Right atrium auricular region (tissue), 2 donors: Measurements from ENCODE around the gene LRFN2. TPM values are rescaled to one million over a fixed set of nuclear protein-coding genes. Genes with fewer than 3 reads are reported as not detected.

Experiments used
- DNase-seq: peaks from one replicate; pipeline ENCODE4 v3.0.0-alpha.2; 2019; ENCODE audit warnings: low spot score
- H3K27ac ChIP-seq, 2 donors: fragments of 200-600 bp; sonication (generic); 1 replicate in 1 of 2; 2 replicates in 1 of 2; pipeline ENCODE4 v1.5.1; 2016 to 2019
- H3K27me3 ChIP-seq, 2 donors: fragments of 200-600 bp; sonication (generic); one replicate each; pipeline versions ENCODE4 v1.5.1 to v1.6.0; 2017 to 2019
- H3K36me3 ChIP-seq: fragments of 200-600 bp; sonication (generic); one replicate; pipeline ENCODE4 v1.5.1; 2016
- H3K4me1 ChIP-seq, 2 donors: fragments of 200-600 bp; sonication (generic); one replicate each; pipeline versions ENCODE4 v1.5.1 to v1.6.0; 2017 to 2019
- H3K4me3 ChIP-seq, 2 donors: fragments of 200-600 bp; sonication (generic); 1 replicate in 1 of 2; 2 replicates in 1 of 2; pipeline ENCODE4 v1.5.1; 2017 to 2019; ENCODE audit warnings: mild to moderate bottlenecking in 1 of 2, moderate library complexity in 1 of 2
- H3K9me3 ChIP-seq, 2 donors: fragments of 200-600 bp; sonication (generic); one replicate each; pipeline ENCODE4 v1.5.1; 2019
- CTCF ChIP-seq, 2 donors: fragments of 200-600 bp; sonication (generic); IDR thresholded peaks; one replicate each; pipeline ENCODE4 v1.5.1; 2019; ENCODE audit warnings: antibody characterized with exemption in 2 of 2
- total RNA-seq, 2 donors: library from RNA; depleted of rRNA; stranded (reverse); fragments of >200 nt; gene quantifications; one replicate each; pipeline ENCODE4 v1.1.0, GENCODE V29; 2016

Gene LRFN2
- total RNA-seq, 2 donors from 2014 or later: not detected

- Histone ChIP-seq H3K27me3 (no peaks in the 10 kb centered on the region), H3K4me1 (no peaks in the 10 kb centered on the region), H3K4me3 (no peak overlapping the region), H3K27ac (no peak overlapping the region), H3K36me3 (no peaks in the 10 kb centered on the region), H3K9me3 (no peaks in the 10 kb centered on the region)
- no peak for DNase-seq
- TF ChIP-seq CTCF (IDR thresholded peaks at IDR 0.05): no peak
These were observed 78.1 kb downstream of the LRFN2 start for GRCh38 chr6:40509086-40509485.

- no peak for TF ChIP-seq CTCF (IDR thresholded peaks at IDR 0.05)
- Histone ChIP-seq H3K4me3 (no peak overlapping the region), H3K27me3 (no peaks in the 10 kb centered on the region), H3K36me3 (no peaks in the 10 kb centered on the region), H3K27ac (no peak overlapping the region), H3K4me1 (no peaks in the 10 kb centered on the region), H3K9me3 (no peaks in the 10 kb centered on the region)
- no peak for DNase-seq
These were observed 80.2 kb downstream of the LRFN2 start for GRCh38 chr6:40506954-40507353.

GRCh38 chr6:40505191-40505810, 81.9 kb downstream of the LRFN2 start:
- no peak overlapping the region for H3K4me3 ChIP-seq
- no peaks in the 10 kb centered on the region for H3K27me3 ChIP-seq
- no peak overlapping the region for H3K27ac ChIP-seq
- no peaks in the 10 kb centered on the region for H3K9me3 ChIP-seq
- TF ChIP-seq CTCF (IDR thresholded peaks at IDR 0.05): no peak
- DNase-seq: no peak
- no peaks in the 10 kb centered on the region for H3K36me3 ChIP-seq
- no peaks in the 10 kb centered on the region for H3K4me1 ChIP-seq

GRCh38 chr6:40504274-40504673, 82.9 kb downstream of the LRFN2 start:
- Histone ChIP-seq H3K4me3 (no peak overlapping the region), H3K4me1 (no peaks in the 10 kb centered on the region), H3K27ac (no peak overlapping the region), H3K36me3 (no peaks in the 10 kb centered on the region), H3K9me3 (no peaks in the 10 kb centered on the region), H3K27me3 (no peaks in the 10 kb centered on the region)
- no peak for TF ChIP-seq CTCF (IDR thresholded peaks at IDR 0.05)
- DNase-seq: no peak

- no peaks in the 10 kb centered on the region for H3K4me1 ChIP-seq
- no peaks in the 10 kb centered on the region for H3K36me3 ChIP-seq
- DNase-seq: no peak
- no peak overlapping the region for H3K27ac ChIP-seq
- H3K9me3 ChIP-seq: no peaks in the 10 kb centered on the region
- H3K27me3 ChIP-seq: no peaks in the 10 kb centered on the region
- H3K4me3 ChIP-seq: no peak overlapping the region
- TF ChIP-seq CTCF (IDR thresholded peaks at IDR 0.05): no peak
These were observed 86.9 kb downstream of the LRFN2 start for GRCh38 chr6:40500227-40500626.

GRCh38 chr6:40499215-40499614, 87.9 kb downstream of the LRFN2 start:
- Histone ChIP-seq H3K4me1 (no peaks in the 10 kb centered on the region), H3K4me3 (no peak overlapping the region)

More at GRCh38 chr6:40499215-40499614, 87.9 kb downstream of the LRFN2 start:
- no peaks in the 10 kb centered on the region for H3K9me3 ChIP-seq
- no peak overlapping the region for H3K27ac ChIP-seq
- DNase-seq: no peak
- no peaks in the 10 kb centered on the region for H3K27me3 ChIP-seq
- no peaks in the 10 kb centered on the region for H3K36me3 ChIP-seq
- TF ChIP-seq CTCF (IDR thresholded peaks at IDR 0.05): no peak
